PFSK-1 (cell line): ENCODE results near the gene RPRD2.

Source experiments
- FOXP2 ChIP-seq: optimal IDR thresholded peaks from 2 replicates; pipeline ENCODE3; 2011; ENCODE audit warnings: borderline replicate concordance, control low read depth, inconsistent platforms; ENCODE audit not compliant: insufficient read depth; ENCODE audit errors: extremely low read length, extremely low read depth
- POLR2AphosphoS5 ChIP-seq: IDR thresholded peaks from 2 replicates; pipeline ENCODE4 v1.6.1; 2012; ENCODE audit warnings: low read depth, mild to moderate bottlenecking, control low read depth, low read length, moderate library complexity
- SIN3A ChIP-seq: IDR thresholded peaks from 2 replicates; pipeline ENCODE4 v1.6.1; 2012; ENCODE audit warnings: mild to moderate bottlenecking, low read length, moderate library complexity, borderline replicate concordance; ENCODE audit not compliant: insufficient read depth
- TAF1 ChIP-seq: IDR thresholded peaks from 2 replicates; pipeline ENCODE4 v1.6.1; 2012; ENCODE audit warnings: low read length, control low read depth, borderline replicate concordance; ENCODE audit not compliant: insufficient read depth
- TF ChIP-seq, protein P1 (sequence below), 2 experiments: IDR thresholded peaks; 2 replicates each; pipeline versions ENCODE4 v1.6.1 to v1.8.0; 2011 to 2012; ENCODE audit warnings: low read depth in 2 of 2, low read length in 2 of 2, control low read depth in 1 of 2, inconsistent platforms in 1 of 2, mild to moderate bottlenecking in 1 of 2, moderate library complexity in 1 of 2; ENCODE audit not compliant: insufficient read depth in 1 of 2

Gene RPRD2

DNA sequence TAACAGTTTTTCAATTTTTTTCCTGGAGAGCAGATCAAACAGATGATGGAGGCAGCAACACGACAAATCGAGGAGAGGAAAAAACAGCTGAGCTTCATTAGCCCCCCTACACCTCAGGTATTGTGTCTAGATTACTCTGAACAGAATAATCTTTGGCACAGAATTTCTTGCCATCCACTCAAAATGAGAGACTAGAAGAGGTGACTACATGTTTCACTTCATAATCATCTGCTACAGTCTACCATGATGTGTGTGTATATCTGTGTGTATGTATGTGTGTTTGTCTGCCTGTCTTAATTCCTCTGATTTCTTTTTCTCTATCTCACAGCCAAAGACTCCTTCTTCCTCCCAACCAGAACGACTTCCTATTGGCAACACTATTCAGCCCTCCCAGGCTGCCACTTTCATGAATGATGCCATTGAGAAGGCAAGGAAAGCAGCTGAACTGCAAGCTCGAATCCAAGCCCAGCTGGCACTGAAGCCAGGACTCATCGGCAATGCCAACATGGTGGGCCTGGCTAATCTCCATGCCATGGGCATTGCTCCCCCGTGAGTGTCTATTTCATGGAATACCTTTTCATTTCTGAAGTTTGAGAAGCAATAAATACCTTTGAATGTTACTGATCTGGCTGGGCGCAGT is 31.2 kb upstream of the RPRD2 start:
- TF ChIP-seq FOXP2, result no peak
- TF ChIP-seq, protein P1, sequence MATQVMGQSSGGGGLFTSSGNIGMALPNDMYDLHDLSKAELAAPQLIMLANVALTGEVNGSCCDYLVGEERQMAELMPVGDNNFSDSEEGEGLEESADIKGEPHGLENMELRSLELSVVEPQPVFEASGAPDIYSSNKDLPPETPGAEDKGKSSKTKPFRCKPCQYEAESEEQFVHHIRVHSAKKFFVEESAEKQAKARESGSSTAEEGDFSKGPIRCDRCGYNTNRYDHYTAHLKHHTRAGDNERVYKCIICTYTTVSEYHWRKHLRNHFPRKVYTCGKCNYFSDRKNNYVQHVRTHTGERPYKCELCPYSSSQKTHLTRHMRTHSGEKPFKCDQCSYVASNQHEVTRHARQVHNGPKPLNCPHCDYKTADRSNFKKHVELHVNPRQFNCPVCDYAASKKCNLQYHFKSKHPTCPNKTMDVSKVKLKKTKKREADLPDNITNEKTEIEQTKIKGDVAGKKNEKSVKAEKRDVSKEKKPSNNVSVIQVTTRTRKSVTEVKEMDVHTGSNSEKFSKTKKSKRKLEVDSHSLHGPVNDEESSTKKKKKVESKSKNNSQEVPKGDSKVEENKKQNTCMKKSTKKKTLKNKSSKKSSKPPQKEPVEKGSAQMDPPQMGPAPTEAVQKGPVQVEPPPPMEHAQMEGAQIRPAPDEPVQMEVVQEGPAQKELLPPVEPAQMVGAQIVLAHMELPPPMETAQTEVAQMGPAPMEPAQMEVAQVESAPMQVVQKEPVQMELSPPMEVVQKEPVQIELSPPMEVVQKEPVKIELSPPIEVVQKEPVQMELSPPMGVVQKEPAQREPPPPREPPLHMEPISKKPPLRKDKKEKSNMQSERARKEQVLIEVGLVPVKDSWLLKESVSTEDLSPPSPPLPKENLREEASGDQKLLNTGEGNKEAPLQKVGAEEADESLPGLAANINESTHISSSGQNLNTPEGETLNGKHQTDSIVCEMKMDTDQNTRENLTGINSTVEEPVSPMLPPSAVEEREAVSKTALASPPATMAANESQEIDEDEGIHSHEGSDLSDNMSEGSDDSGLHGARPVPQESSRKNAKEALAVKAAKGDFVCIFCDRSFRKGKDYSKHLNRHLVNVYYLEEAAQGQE (IDR thresholded peaks at IDR 0.05; ENCODE audit: insufficient read depth in 1 of 2, low read depth in 2 of 2, low read length in 2 of 2), result no peak
- no peak for TF ChIP-seq POLR2AphosphoS5
- no peak for TF ChIP-seq TAF1
- no peak for TF ChIP-seq SIN3A

GRCh38 chr1:150346316-150346715 is 17.6 kb upstream of the RPRD2 start:
- TF ChIP-seq TAF1 (no peak), SIN3A (no peak), FOXP2 (no peak), POLR2AphosphoS5 (no peak)
- TF ChIP-seq, protein P1 (IDR thresholded peaks at IDR 0.05; ENCODE audit: insufficient read depth in 1 of 2, low read depth in 2 of 2, low read length in 2 of 2), result no peak

DNA sequence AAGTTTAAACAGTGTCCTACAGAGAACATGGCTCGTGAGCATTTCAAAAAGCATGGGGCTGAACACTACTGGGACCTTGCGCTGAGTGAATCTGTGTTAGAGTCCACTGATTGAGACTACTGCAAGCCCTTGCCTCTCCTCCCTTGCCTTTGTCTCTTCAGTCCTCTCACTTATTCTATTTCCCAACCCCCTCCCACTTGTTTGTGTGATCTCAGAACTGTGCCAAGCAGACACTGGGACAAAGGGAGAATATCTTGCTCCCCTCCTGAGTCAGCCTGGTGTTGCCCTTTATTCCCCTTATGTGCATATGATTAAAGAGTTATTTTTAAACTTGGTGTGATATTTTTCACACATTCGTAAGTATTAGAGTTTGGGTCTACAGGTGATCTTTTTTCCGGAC is 11.1 kb upstream of the RPRD2 start:
- TF ChIP-seq POLR2AphosphoS5 (no peak), SIN3A (no peak), TAF1 (no peak), FOXP2 (no peak)
- TF ChIP-seq, protein P1 (IDR thresholded peaks at IDR 0.05; ENCODE audit: insufficient read depth in 1 of 2, low read depth in 2 of 2, low read length in 2 of 2), result no peak

DNA sequence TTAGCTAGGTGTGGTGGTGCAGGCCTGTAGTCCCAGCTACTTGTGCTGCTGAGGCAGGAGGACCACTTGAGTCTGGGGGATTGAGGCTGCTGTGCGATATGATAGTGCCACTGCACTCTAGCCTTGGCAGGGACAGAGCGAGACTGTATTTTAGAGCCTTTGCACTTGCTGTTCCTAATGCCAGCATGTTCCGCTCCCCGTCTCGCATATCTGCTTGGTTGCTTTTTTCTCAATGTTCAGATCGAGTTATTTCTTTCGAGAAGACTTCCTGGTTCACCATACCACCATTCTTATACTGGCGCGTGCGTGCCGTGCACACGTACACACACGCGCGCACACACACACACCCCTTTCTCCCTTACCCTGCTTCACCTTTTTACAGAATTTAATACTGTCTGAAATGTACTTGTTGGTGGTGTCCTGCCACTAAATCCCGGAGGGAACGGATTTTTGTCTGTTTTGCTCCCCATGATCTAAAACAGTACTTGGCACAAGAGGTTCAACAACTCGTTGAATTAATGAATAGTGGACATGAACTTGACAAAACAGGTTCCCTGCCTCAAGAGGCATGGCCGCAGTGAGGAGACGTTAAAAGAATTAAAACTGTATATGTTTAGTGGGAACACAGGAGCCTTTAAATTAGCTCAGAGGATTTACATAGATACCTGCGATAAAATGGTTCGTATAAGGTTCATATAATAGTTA is 1.1 kb upstream of the RPRD2 start:
- TF ChIP-seq FOXP2 (no peak), SIN3A (no peak), TAF1 (no peak), POLR2AphosphoS5 (no peak)
- TF ChIP-seq, protein P1 (IDR thresholded peaks at IDR 0.05; ENCODE audit: insufficient read depth in 1 of 2, low read depth in 2 of 2, low read length in 2 of 2), result no peak
